ENCODE results near the gene NBPF12. TPM values are rescaled to one million over a fixed set of nuclear protein-coding genes. Genes with fewer than 3 reads are reported as not detected.
A peak's percentile ranks its signal among the peaks of the same experiment; 100 is the strongest.
"Not testable (repeated sequence)": the region's sequence is repeated elsewhere in the genome, so short reads cannot be mapped to it uniquely, and the experiment has no call there.

The NBPF12 gene
- polyA plus RNA-seq (2012; ENCODE audit: low read depth, missing spikeins), result 6.2 TPM

- FAIRE-seq, result not testable (repeated sequence)
- DNase-seq (ENCODE audit: insufficient read length, low spot score), result peak; percentile 33
Observed at GRCh38 chr1:146938242-146938902, at the start of gene NBPF12. NBPF12 (plus strand) TSS chr1:146938324; CDS start chr1:146960144, 21,820 bp downstream.

DNA sequence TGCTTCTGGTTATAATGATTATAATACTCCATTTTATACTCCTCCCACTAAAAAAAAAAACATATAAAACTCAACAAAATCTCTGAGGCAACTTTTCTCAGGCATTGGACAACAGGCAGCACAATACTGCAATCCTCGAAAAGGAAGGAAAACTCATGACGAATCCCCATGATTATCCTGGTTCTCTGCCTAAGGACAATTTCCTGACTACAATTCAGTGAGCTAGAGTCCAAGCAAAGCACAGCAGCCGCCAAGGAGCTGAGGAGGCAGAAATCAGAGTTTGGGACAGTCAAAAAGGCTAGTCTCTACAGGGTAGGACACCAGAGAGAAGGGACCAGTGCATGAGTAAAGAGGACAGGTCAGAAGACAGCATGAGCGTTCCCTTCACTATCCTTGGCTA lies 46.8 kb upstream of the NBPF12 start:
- FAIRE-seq; DNase-seq (ENCODE audit: insufficient read length, low spot score): not testable (repeated sequence)

- FAIRE-seq, result not testable (repeated sequence)
Observed at GRCh38 chr1:146892331-146892730, 45.8 kb upstream of the NBPF12 start.

DNA sequence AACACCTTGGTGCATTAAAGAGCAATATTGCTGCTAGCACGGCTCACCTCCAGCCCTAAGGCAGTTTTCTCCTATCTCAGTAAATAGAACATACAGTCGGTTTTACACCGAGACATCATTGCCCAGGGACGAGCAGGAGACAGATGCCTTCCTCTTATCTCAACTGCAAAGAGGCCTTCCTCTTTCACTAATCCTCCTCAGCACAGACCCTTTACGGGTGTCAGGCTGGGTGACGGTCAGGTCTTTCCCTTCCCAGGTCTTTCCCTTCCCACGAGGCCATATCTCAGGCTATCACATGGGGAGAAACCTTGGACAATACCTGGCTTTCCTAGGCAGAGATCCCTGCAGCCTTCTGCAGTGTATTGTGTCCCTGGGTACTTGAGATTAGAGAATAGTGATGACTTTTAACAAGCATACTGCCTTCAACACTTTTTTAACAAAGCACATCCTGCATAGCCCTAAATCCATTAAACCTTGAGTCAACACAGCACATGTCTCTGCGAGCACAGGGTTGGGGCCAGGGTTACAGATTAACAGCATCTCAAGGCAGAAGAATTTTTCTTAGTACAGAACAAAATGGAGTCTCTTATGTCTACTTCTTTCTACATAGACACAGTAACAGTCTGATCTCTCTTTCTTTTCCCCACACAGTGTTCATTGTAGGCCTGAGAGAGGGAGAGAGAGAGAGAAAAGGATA lies 30.4 kb upstream of the NBPF12 start:
- not testable (repeated sequence) for FAIRE-seq; DNase-seq (ENCODE audit: insufficient read length, low spot score)

More at GRCh38 chr1:146892331-146892730, 45.8 kb upstream of the NBPF12 start:
- not testable (repeated sequence) for DNase-seq (ENCODE audit: insufficient read length, low spot score)

GRCh38 chr1:146912975-146913374 lies 25.1 kb upstream of the NBPF12 start:
- not testable (repeated sequence) for FAIRE-seq; DNase-seq (ENCODE audit: insufficient read length, low spot score)

GRCh38 chr1:146920811-146921210 lies 17.3 kb upstream of the NBPF12 start:
- not testable (repeated sequence) for DNase-seq (ENCODE audit: insufficient read length, low spot score); FAIRE-seq

GRCh38 chr1:146922614-146923013 lies 15.5 kb upstream of the NBPF12 start:
- FAIRE-seq; DNase-seq (ENCODE audit: insufficient read length, low spot score): not testable (repeated sequence)

DNA sequence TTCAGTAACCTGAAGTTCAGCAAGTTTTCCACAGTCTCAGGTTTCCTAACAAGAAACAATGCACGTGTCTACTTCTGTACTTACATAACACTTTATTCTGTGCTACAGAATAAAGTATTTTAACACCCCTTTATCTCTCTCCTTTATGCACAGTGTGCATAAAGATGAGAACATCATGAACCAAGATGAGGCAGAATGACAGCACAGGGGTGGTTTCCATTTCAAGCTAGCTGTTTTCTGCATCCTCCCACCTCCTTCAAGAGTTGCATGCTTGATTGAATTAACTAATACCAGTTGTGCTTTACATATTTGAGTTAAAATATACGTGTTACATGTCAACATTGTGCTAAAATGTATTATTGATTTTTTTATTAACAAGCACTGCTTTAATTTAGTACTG lies 14.0 kb upstream of the NBPF12 start:
- not testable (repeated sequence) for DNase-seq (ENCODE audit: insufficient read length, low spot score); FAIRE-seq

DNA sequence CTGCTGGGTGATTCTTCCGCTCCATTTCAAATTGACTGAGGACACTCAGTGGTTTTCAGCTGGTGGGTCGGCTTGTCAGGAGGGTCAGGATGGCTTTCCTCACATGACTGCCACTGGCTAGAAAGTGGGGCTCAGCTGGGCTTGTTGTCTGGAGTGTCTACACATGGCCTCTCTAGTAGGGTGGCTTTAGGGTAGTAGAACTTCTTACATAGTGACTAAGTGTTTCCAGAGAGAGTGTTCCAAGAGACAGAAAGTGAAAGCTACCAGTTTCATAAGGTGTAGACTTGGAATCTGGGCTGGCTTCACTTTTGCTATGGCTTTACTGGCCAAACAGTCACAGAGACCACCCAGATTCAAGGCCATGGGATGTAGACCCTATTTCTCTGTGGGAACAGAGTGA lies 11.7 kb upstream of the NBPF12 start:
- not testable (repeated sequence) for DNase-seq (ENCODE audit: insufficient read length, low spot score); FAIRE-seq

GRCh38 chr1:146930225-146930624 lies 7.9 kb upstream of the NBPF12 start:
- FAIRE-seq; DNase-seq (ENCODE audit: insufficient read length, low spot score): not testable (repeated sequence)

GRCh38 chr1:146934390-146935223 lies 3.5 kb upstream of the NBPF12 start:
- FAIRE-seq; DNase-seq (ENCODE audit: insufficient read length, low spot score): not testable (repeated sequence)
- peak; percentile 11; the same call in 1 of the 2 replicates for TF ChIP-seq SPI1 (IDR thresholded peaks at IDR 0.05; ENCODE audit: low read depth, low read length)

- not testable (repeated sequence) for FAIRE-seq; DNase-seq (ENCODE audit: insufficient read length, low spot score)
Observed at GRCh38 chr1:146937462-146937861, 662 bp upstream of the NBPF12 start.

GRCh38 chr1:146938927-146939786 lies 1.0 kb downstream of the NBPF12 start:
- FAIRE-seq; DNase-seq (ENCODE audit: insufficient read length, low spot score): not testable (repeated sequence)

DNA sequence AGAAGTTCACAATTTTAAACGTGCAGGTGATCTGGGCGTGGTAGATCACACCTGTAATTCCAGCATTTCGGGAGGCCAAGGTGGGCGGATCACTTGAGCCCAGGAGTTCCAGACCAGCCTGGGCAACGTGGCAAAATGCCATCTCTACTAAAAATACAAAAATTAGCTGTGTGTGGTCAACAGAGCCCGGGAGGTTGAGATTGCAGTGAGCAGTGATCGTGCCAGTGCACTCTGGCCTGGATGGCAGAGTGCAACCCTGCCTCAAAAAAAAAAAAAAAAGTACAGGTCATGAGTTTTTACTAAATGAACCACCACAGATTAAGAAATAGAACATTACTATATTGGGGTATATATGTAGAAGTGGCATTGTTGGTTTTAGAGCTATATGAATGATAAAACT lies 2.2 kb downstream of the NBPF12 start:
- DNase-seq (ENCODE audit: insufficient read length, low spot score); FAIRE-seq: not testable (repeated sequence)

GRCh38 chr1:146943342-146943886 lies 5.3 kb downstream of the NBPF12 start:
- FAIRE-seq; DNase-seq (ENCODE audit: insufficient read length, low spot score): not testable (repeated sequence)

- FAIRE-seq, result not testable (repeated sequence)
Observed at GRCh38 chr1:146948127-146948526, 10.0 kb downstream of the NBPF12 start.

GRCh38 chr1:146964340-146964739 lies 26.2 kb downstream of the NBPF12 start:
- DNase-seq (ENCODE audit: insufficient read length, low spot score); FAIRE-seq: not testable (repeated sequence)

More at GRCh38 chr1:146948127-146948526, 10.0 kb downstream of the NBPF12 start:
- DNase-seq (ENCODE audit: insufficient read length, low spot score), result not testable (repeated sequence)

GRCh38 chr1:146966351-146966750 lies 28.2 kb downstream of the NBPF12 start:
- not testable (repeated sequence) for DNase-seq (ENCODE audit: insufficient read length, low spot score); FAIRE-seq
